Activated T-helper 1 cell treated with anti-CD3 and anti-CD28 coated beads, Interleukin-12 subunit alpha, Interleukin-12 subunit beta, Interleukin-2, Interleukin-4 antibody, amounts not matched to agents 30 ng/mL and 10 ng/mL and 1 ng/mL, durations not matched to agents 14 hours and 24 hours and 36 hours (primary cell): Measurements from ENCODE around the gene GUCY1B1. TPM values are rescaled to one million over a fixed set of nuclear protein-coding genes. Genes with fewer than 3 reads are reported as not detected.

Experiments used
- total RNA-seq: library from RNA; stranded (reverse); gene quantifications from 2 replicates; pipeline ENCODE4 v1.2.3, GENCODE V29; 2022

GUCY1B1 gene
- total RNA-seq, 1 donor from 2014 or later, result 0.26 TPM

Other genes with a start within 250 kb of the GUCY1B1 start
- gene GUCY1A1, start 92.2 kb upstream of the GUCY1B1 start, total RNA-seq, result 0.08 TPM in 1 of 2 replicates, not detected in the other
- gene ASIC5, start 107.3 kb downstream of the GUCY1B1 start, total RNA-seq, result not detected in 2 replicates
- gene TDO2, start 144.7 kb downstream of the GUCY1B1 start, total RNA-seq, result not detected in 2 replicates
- gene CTSO, start 194.8 kb downstream of the GUCY1B1 start, total RNA-seq, result 0.73 and 0.93 TPM in 2 replicates